Measurements from ENCODE around the gene CFDP1. TPM values are rescaled to one million over a fixed set of nuclear protein-coding genes. Genes with fewer than 3 reads are reported as not detected.

Gene CFDP1
- total and polyA plus RNA-seq, 2 of the 13 experiments (the other 11 are each of a cell fraction or from before 2014, with no cell fraction given) = 78.6 to 153 TPM

DNA sequence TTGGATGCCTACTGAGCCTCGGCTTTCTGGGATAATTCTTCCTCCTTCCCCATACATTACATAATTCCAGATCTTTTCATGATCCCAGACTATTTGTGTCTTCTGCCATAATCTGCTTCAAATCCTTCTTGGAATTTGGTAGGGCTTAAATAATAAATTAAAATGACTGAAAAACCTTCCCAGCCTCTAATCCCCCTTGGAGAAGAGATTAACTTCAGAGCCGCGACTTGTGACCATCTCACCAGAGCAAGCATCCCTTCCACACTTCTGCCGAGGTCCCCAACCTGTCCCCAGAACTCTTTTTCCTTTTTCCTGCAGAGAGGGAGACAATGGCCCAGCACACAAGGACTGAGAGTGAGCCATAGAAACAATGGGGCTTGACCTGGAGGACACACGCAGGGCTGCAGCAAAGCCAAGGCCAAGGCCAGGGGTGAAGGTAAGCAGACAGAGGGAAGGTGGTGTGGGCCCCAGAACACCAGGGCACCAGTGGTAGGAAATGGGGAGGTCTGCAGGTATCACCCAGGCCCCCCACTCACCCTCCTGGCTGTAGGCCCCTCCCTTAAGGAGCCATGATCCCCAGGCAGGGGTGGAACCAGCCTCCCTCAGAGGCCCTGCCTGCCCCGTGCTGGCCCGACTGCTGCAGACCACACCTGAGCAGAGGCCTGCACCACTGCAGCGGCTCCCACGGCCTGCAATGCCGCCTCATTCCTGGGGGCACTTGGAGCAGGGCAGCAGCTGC lies 172.3 kb downstream of the CFDP1 start (continued):
- TF ChIP-seq, protein P1, sequence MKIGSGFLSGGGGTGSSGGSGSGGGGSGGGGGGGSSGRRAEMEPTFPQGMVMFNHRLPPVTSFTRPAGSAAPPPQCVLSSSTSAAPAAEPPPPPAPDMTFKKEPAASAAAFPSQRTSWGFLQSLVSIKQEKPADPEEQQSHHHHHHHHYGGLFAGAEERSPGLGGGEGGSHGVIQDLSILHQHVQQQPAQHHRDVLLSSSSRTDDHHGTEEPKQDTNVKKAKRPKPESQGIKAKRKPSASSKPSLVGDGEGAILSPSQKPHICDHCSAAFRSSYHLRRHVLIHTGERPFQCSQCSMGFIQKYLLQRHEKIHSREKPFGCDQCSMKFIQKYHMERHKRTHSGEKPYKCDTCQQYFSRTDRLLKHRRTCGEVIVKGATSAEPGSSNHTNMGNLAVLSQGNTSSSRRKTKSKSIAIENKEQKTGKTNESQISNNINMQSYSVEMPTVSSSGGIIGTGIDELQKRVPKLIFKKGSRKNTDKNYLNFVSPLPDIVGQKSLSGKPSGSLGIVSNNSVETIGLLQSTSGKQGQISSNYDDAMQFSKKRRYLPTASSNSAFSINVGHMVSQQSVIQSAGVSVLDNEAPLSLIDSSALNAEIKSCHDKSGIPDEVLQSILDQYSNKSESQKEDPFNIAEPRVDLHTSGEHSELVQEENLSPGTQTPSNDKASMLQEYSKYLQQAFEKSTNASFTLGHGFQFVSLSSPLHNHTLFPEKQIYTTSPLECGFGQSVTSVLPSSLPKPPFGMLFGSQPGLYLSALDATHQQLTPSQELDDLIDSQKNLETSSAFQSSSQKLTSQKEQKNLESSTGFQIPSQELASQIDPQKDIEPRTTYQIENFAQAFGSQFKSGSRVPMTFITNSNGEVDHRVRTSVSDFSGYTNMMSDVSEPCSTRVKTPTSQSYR (CRISPR knock-in tag; IDR thresholded peaks at IDR 0.05; ENCODE audit: borderline replicate concordance) = 0 out of 2 replicates have a peak, but pooled peaks have one; percentile 10
- no peak for TF ChIP-seq ZC3H13 (CRISPR knock-in tag; IDR thresholded peaks at IDR 0.05)
- TF ChIP-seq, protein P2, sequence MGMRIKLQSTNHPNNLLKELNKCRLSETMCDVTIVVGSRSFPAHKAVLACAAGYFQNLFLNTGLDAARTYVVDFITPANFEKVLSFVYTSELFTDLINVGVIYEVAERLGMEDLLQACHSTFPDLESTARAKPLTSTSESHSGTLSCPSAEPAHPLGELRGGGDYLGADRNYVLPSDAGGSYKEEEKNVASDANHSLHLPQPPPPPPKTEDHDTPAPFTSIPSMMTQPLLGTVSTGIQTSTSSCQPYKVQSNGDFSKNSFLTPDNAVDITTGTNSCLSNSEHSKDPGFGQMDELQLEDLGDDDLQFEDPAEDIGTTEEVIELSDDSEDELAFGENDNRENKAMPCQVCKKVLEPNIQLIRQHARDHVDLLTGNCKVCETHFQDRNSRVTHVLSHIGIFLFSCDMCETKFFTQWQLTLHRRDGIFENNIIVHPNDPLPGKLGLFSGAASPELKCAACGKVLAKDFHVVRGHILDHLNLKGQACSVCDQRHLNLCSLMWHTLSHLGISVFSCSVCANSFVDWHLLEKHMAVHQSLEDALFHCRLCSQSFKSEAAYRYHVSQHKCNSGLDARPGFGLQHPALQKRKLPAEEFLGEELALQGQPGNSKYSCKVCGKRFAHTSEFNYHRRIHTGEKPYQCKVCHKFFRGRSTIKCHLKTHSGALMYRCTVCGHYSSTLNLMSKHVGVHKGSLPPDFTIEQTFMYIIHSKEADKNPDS (CRISPR knock-in tag; IDR thresholded peaks at IDR 0.05) = no peak
- TF ChIP-seq ZNF879 (CRISPR knock-in tag; IDR thresholded peaks at IDR 0.05) = no peak
- TF ChIP-seq, protein P3, sequence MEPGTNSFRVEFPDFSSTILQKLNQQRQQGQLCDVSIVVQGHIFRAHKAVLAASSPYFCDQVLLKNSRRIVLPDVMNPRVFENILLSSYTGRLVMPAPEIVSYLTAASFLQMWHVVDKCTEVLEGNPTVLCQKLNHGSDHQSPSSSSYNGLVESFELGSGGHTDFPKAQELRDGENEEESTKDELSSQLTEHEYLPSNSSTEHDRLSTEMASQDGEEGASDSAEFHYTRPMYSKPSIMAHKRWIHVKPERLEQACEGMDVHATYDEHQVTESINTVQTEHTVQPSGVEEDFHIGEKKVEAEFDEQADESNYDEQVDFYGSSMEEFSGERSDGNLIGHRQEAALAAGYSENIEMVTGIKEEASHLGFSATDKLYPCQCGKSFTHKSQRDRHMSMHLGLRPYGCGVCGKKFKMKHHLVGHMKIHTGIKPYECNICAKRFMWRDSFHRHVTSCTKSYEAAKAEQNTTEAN (CRISPR knock-in tag; conservative IDR thresholded peaks at IDR 0.05) = no peak
- TF ChIP-seq, protein P4, sequence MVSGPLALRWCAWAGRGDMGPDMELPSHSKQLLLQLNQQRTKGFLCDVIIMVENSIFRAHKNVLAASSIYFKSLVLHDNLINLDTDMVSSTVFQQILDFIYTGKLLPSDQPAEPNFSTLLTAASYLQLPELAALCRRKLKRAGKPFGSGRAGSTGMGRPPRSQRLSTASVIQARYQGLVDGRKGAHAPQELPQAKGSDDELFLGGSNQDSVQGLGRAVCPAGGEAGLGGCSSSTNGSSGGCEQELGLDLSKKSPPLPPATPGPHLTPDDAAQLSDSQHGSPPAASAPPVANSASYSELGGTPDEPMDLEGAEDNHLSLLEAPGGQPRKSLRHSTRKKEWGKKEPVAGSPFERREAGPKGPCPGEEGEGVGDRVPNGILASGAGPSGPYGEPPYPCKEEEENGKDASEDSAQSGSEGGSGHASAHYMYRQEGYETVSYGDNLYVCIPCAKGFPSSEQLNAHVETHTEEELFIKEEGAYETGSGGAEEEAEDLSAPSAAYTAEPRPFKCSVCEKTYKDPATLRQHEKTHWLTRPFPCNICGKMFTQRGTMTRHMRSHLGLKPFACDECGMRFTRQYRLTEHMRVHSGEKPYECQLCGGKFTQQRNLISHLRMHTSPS (CRISPR knock-in tag; IDR thresholded peaks at IDR 0.05; ENCODE audit: low read depth) = no peak
- peak; percentile 25; the same call in 1 of the 2 replicates for TF ChIP-seq GATAD2A (CRISPR knock-in tag; IDR thresholded peaks at IDR 0.05)
- TF ChIP-seq SETDB1 (CRISPR knock-in tag; IDR thresholded peaks at IDR 0.05; ENCODE audit: borderline replicate concordance) = no peak
- TF ChIP-seq CAMTA2 (CRISPR knock-in tag; IDR thresholded peaks at IDR 0.05; ENCODE audit: borderline replicate concordance) = no peak
- no peak for TF ChIP-seq ZNF441 (CRISPR knock-in tag; IDR thresholded peaks at IDR 0.05; ENCODE audit: borderline replicate concordance)
- TF ChIP-seq, protein P5, sequence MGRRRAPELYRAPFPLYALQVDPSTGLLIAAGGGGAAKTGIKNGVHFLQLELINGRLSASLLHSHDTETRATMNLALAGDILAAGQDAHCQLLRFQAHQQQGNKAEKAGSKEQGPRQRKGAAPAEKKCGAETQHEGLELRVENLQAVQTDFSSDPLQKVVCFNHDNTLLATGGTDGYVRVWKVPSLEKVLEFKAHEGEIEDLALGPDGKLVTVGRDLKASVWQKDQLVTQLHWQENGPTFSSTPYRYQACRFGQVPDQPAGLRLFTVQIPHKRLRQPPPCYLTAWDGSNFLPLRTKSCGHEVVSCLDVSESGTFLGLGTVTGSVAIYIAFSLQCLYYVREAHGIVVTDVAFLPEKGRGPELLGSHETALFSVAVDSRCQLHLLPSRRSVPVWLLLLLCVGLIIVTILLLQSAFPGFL (CRISPR knock-in tag; IDR thresholded peaks at IDR 0.05) = no peak
- peak; percentile 74 for TF ChIP-seq RBM22 (optimal IDR thresholded peaks at IDR 0.05; ENCODE audit: low read length)
- no peak for TF ChIP-seq ZNF891 (CRISPR knock-in tag; IDR thresholded peaks at IDR 0.05)
- TF ChIP-seq, protein P6, sequence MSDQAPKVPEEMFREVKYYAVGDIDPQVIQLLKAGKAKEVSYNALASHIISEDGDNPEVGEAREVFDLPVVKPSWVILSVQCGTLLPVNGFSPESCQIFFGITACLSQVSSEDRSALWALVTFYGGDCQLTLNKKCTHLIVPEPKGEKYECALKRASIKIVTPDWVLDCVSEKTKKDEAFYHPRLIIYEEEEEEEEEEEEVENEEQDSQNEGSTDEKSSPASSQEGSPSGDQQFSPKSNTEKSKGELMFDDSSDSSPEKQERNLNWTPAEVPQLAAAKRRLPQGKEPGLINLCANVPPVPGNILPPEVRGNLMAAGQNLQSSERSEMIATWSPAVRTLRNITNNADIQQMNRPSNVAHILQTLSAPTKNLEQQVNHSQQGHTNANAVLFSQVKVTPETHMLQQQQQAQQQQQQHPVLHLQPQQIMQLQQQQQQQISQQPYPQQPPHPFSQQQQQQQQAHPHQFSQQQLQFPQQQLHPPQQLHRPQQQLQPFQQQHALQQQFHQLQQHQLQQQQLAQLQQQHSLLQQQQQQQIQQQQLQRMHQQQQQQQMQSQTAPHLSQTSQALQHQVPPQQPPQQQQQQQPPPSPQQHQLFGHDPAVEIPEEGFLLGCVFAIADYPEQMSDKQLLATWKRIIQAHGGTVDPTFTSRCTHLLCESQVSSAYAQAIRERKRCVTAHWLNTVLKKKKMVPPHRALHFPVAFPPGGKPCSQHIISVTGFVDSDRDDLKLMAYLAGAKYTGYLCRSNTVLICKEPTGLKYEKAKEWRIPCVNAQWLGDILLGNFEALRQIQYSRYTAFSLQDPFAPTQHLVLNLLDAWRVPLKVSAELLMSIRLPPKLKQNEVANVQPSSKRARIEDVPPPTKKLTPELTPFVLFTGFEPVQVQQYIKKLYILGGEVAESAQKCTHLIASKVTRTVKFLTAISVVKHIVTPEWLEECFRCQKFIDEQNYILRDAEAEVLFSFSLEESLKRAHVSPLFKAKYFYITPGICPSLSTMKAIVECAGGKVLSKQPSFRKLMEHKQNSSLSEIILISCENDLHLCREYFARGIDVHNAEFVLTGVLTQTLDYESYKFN (CRISPR knock-in tag; conservative IDR thresholded peaks at IDR 0.05) = no peak
- TF ChIP-seq SIX1 (CRISPR knock-in tag; IDR thresholded peaks at IDR 0.05; ENCODE audit: borderline replicate concordance) = no peak
- TF ChIP-seq ZNF207 (IDR thresholded peaks at IDR 0.05; ENCODE audit: borderline replicate concordance) = no peak

All from HepG2 (cell line).